Stimulated activated CD4-positive, alpha-beta T cell treated with anti-CD3 and anti-CD28 coated beads, TNF-alpha, amount 100 ng/mL, for 24 hours (primary cell): ENCODE data around the gene MSTN.
"Not testable (repeated sequence)": the region's sequence is repeated elsewhere in the genome, so short reads cannot be mapped to it uniquely, and the experiment has no call there.

Source experiments
- DNase-seq, 3 experiments: peaks; one replicate each; pipeline ENCODE4 v3.0.0-alpha.2; 2020; ENCODE audit warnings: low read depth in 3 of 3

MSTN gene

DNA sequence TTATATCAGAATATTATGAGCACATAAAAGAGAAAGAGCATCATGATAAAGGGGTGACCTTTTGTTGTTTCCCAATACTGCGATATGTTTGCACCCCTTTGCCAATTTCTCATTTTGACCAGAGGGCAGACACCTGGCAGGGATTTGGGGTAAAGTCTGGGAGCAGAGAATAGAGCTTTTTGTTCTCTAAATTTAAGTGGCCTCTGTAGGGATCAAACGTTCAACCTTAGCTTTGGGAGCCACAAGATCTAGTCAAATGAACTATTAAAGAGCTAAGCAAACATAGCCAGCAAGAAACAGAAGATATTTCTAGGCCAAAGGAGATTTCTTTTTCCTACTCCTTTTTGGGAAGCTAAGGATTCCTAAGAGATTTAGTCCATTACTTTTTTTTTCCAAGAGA is 1.1 kb upstream of the MSTN start:
- no peak for DNase-seq

GRCh38 chr2:190062053-190062452 is 476 bp downstream of the MSTN start:
- no peak for DNase-seq

- no peak for DNase-seq
These were observed 1.9 kb downstream of the MSTN start for GRCh38 chr2:190060626-190061025.

DNA sequence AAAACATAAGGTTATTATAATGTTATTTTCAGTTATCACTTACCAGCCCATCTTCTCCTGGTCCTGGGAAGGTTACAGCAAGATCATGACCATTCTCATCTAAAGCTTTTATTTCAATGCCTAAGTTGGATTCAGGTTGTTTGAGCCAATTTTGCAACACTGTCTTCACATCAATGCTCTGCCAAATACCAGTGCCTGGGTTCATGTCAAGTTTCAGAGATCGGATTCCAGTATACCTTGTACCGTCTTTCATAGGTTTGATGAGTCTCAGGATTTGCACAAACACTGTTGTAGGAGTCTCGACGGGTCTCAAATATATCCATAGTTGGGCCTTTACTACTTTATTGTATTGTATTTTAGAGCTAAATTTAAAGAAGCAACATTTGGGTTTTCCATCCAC is 2.5 kb downstream of the MSTN start:
- DNase-seq, result no peak

GRCh38 chr2:190053426-190053825 is 9.1 kb downstream of the MSTN start:
- no peak for DNase-seq

DNA sequence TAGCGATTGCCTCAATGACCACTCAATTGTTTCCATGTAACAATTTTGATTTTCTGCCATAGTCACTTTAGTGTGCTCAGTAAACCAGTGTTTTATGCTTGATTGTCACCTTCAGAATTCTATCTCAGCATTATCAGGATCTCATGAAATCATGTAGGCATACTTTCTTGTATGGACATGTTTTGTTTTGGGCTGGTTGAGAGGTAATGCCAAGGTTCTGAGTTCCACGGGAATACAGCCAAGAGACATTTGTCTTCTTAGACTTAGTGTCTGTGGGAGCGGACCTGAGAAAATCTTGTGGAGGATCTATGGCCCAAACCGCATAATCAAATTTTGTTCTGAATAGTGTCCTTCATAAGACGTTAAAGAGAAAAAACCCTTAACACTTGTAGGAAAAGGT is 10.2 kb downstream of the MSTN start:
- no peak for DNase-seq

DNA sequence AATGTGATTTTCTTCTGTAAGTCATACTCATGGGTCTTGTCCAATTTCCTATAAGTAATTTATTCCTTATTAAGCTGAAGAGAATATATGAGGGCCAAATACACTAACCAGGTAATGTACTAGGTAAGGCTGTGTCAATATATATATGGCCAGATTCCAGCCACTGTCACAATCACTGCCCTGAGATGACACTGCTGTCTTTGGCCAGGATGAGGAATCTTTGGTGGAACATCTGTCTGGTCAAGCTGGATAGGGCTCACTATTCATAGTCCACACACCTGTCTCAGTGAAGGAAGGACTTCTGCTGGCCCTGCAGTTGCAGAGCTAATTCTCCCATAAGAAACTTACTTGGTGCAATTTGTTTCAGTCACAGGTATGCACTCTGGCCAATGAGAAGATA is 11.3 kb downstream of the MSTN start:
- no peak for DNase-seq

DNA sequence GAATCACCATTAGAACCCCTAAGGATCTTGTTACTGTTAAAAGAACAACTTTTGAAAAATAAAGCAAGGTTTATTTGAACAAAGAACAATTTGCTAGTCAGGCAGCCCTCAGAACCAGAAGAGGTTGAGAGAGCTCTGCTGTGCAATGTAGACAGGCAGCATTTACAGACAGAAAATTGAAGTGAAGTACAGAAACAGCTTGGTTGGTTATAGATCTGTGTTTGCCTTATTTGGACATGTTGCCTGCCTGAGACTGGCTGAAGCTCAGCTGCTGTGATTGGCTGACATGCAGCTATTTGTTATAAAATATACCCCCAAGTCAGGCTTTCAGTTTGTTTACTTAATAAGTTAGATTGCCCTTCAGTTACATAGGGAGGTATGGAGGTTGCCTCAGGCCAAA is 12.5 kb downstream of the MSTN start:
- DNase-seq, result no peak

GRCh38 chr2:190044866-190045265 is 17.7 kb downstream of the MSTN start:
- no peak for DNase-seq

GRCh38 chr2:190043441-190043840 is 19.1 kb downstream of the MSTN start:
- no peak for DNase-seq

DNA sequence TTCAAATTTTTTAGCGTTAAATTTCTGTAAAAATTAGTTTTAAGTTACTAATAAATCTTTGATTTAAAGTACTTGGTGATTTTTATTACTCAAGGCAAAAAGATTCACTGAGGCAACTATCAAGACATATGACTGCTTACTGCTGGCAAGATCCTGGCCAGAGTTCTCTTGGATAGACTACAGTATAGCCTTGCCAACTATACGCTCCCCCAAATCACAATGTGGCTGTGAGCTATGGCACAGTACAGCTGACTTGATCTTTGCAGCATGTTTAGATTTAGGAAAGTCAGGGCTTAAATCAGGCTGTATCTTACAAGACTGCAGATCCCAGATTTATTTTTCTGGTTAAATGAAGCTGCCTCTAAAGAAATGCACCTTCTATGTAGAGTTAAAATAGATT is 26.5 kb downstream of the MSTN start:
- no peak for DNase-seq

- not testable (repeated sequence) for DNase-seq
These were observed 28.1 kb downstream of the MSTN start for GRCh38 chr2:190034417-190034816.

DNA sequence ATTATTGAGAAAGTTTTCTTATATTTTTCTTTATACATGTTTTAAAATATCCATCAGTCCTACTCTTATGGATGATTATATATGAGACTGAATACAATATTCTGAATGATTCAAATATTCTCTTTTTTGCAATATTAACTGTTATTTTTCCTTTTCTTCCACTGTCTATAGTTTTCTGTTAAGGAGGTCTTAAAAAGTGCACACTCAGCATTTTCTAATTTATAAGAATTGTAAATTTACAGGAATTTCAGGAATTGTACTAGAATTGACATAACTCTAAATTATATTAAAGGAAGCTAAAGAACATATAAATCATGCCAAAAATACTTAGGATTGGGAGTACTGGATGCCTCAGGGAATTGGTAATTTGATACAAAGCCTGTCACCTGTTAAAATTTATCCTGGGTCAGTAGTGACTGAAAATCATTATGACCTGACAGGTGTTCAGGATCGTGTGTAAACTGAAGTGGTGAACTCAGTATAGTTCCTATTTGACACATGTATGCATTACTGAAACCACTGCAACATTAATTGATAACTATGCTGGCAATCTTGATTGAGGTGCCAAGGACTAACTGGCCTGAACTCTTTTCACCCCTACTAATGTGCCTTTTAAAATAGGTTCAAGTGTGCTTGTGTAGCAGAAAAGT is 30.4 kb downstream of the MSTN start:
- DNase-seq, result no peak

- no peak for DNase-seq
These were observed 38.7 kb downstream of the MSTN start for GRCh38 chr2:190023860-190024259.

DNA sequence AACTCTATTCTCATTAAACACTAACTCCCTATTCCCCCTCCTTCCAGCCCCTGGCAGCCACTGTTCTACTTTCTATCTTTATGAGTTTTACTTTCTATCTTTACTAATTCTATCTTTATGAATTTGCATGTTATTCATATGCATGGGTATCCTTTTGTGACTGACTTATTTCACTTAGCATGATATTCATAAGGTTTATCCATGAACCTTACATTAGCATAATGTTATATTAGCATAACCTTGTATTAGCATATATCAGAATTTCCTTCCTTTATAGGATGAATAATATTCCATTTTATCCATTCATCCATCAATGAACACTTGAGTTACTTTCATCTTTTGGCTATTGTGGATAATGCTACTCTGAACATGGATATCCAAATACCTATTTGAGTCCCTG is 41.8 kb downstream of the MSTN start:
- no peak for DNase-seq

DNA sequence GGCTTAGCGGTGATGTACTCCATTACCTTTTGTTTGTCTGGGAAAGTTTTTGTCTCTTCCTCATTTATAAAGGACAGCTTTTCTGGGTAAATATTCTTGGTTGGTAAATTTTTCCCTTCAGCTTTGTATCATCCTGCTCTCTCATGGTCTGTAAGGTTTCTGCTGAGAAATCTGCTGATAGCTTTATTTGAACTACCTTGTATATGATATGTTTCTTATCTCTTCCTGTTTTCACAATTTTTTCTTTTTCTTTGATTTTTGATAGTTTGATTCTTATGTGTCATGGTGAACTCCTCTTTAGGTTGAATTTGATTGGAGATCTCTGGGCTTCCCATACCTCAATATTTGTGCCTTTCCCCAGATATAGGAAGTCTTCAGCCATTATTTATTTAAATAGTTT is 44.7 kb downstream of the MSTN start:
- no peak for DNase-seq

DNA sequence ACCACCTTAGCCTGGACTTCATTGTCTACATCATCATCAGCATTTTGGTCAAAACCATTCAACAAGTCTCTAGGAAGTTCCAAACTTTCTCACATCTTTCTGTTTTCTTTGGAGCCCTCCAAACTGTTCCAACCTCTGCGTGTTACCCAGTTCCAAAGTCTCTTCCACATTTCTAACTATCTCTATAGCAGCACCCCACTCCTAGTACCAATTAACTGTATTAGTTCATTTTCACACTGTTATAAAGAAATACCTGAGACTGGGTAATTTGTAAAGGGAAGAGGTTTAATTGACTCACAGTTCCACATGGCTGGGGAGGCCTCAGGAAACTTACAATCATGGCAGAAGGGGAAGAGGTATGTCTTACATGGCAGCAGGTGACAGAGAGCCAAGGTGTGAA is 46.6 kb downstream of the MSTN start:
- DNase-seq, result not testable (repeated sequence)
